VCaP (cell line): ENCODE measurements around the gene KRTAP4-16.
"Not testable (repeated sequence)": the region's sequence is repeated elsewhere in the genome, so short reads cannot be mapped to it uniquely, and the experiment has no call there.

Source experiments
- H3K27ac ChIP-seq: fragments of 450-650 bp; 2 replicates; pipeline ENCODE4 v1.5.1; 2017
- CTCF ChIP-seq: fragments of 450-650 bp; conservative IDR thresholded peaks from 2 replicates; pipeline ENCODE4 v1.5.1; 2017; ENCODE audit warnings: mild to moderate bottlenecking, moderate library complexity

The KRTAP4-16 gene

DNA sequence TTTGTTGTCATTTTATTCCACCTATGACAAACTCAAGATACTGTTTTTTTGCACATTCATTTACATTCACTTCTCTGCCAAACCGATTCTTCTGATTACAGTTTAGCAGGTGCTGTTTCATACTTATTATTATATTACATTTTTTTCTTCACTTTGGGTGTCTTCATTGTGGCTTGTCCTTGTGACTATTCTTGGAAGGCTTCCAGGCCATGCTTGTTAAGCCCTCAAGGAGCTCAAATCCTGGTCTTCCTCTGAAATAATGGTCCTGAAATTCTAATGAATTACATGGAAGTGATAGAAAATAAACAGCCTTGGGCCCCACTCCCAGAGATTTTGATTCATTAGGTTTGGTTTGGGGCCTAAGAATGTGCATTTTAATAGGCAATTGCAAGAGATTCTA lies 37.7 kb downstream of the KRTAP4-16 start:
- H3K27ac ChIP-seq, result no peak overlapping the region
- TF ChIP-seq CTCF, result no peak

GRCh38 chr17:41063449-41063848 lies 38.6 kb downstream of the KRTAP4-16 start:
- H3K27ac ChIP-seq, result no peak overlapping the region
- no peak for TF ChIP-seq CTCF

DNA sequence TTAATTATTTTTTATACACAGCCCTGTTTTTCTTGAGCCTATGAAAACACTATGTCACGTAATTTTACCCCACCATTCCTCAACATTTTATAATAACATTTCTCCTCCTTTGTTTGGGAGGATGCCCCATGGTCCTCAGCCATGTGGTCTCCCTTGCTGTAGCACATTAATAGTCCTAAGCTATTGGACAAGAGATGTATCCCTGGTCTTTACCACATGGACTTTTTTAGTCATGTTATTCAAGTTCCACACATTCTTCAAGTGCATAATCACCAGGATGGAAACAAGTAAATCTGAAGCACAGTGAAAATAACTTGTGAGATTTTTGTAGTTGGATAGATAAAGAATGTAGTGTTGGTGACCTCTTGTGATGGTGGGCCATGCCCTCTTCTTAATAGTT lies 40.0 kb downstream of the KRTAP4-16 start:
- H3K27ac ChIP-seq, result no peak overlapping the region
- TF ChIP-seq CTCF, result no peak

DNA sequence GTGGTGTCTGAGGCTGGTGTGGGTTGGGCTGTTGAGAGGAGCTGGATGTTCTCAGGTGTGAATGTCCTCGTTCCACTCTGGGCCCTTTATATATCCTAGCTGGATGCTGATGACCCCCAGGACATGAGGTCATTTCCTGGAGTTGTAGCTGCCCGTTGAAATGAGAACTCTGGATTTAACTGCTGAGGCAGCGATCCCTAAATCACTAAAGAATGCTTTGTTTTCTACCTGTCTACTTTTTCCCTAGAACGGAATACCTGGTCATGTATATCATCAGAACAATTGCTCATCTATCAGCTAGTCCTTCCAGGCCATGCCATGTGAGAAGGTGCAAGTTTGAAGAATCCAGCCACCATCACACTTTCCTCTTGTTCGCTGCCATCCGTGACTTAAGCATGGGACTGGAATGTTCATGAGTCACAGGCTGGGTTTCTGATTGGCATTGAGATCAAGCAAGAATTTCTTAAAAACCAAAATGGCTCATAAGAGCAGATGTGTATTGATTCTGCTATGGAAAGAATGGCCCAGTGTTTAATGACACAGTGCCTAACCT lies 41.9 kb downstream of the KRTAP4-16 start, which contains the start of gene KRTAP2-3:
Gene KRTAP2-3 (minus strand): TSS at position 63 of the 553 bp plus-strand sequence. CDS start 64 bp downstream, outside the sequence.
- TF ChIP-seq CTCF, result no peak

GRCh38 chr17:41059276-41060051 lies 42.5 kb downstream of the KRTAP4-16 start:
- not testable (repeated sequence) for H3K27ac ChIP-seq

More for the DNA sequence above, 41.9 kb downstream of the KRTAP4-16 start, which contains the start of gene KRTAP2-3:
- no peak within 1 kb of the TSS for H3K27ac ChIP-seq

- H3K27ac ChIP-seq, result no peak overlapping the region
- TF ChIP-seq CTCF, result no peak
Observed at GRCh38 chr17:41058741-41059140, 43.3 kb downstream of the KRTAP4-16 start.

GRCh38 chr17:41057547-41057946 lies 44.5 kb downstream of the KRTAP4-16 start:
- TF ChIP-seq CTCF, result no peak
- no peak overlapping the region for H3K27ac ChIP-seq

DNA sequence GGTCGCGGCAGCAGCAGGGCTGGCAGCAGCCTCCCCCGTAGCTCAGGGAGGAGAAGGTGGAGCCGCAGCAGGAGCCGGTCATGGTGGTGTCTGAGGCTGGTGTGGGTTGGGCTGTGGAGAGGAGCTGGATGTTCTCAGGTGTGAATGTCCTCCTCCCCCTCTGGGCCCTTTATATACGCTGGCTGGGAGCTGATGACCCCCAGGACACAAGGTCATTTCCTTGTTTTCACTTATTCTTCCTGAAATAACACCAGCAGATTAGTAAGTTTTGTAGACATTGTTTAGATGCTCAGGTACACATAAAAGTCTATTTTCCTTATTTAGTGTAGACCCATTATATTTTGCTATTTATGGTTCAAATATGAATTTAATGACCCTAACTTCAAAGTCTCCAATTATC lies 46.9 kb downstream of the KRTAP4-16 start, which contains the start of gene KRTAP2-2:
Gene KRTAP2-2 (minus strand): TSS at position 101 of the 400 bp plus-strand sequence. CDS start 19 bp downstream, at position 82.
- H3K27ac ChIP-seq, result not testable (repeated sequence)

- H3K27ac ChIP-seq, result not testable (repeated sequence)
Observed at GRCh38 chr17:41054556-41054955, 47.5 kb downstream of the KRTAP4-16 start.
